GM12874 (cell line): ENCODE data around the gene SLIT1.

ENCODE experiments used
- CTCF ChIP-seq: IDR thresholded peaks from 2 replicates; pipeline ENCODE4 v1.5.1; 2011; ENCODE audit warnings: low read depth, mild to moderate bottlenecking, control low read depth, low read length, moderate library complexity; ENCODE audit not compliant: insufficient read depth

The SLIT1 gene

GRCh38 chr10:97038688-97039087 lies 147.1 kb downstream of the SLIT1 start:
- TF ChIP-seq CTCF: no peak

- peak; percentile 85 for TF ChIP-seq CTCF
These were observed 148.1 kb downstream of the SLIT1 start for GRCh38 chr10:97037365-97038361.

- no peak for TF ChIP-seq CTCF
These were observed 150.6 kb downstream of the SLIT1 start for GRCh38 chr10:97034958-97035769.

- TF ChIP-seq CTCF: no peak
These were observed 151.5 kb downstream of the SLIT1 start for GRCh38 chr10:97034301-97034700.

GRCh38 chr10:97032624-97033023 lies 153.1 kb downstream of the SLIT1 start:
- TF ChIP-seq CTCF: no peak

- TF ChIP-seq CTCF: no peak
These were observed 154.3 kb downstream of the SLIT1 start for GRCh38 chr10:97031459-97031858.

GRCh38 chr10:97030894-97031293 lies 154.9 kb downstream of the SLIT1 start:
- no peak for TF ChIP-seq CTCF
